ENCODE measurements around the gene ORC1.

ORC1 gene

DNA sequence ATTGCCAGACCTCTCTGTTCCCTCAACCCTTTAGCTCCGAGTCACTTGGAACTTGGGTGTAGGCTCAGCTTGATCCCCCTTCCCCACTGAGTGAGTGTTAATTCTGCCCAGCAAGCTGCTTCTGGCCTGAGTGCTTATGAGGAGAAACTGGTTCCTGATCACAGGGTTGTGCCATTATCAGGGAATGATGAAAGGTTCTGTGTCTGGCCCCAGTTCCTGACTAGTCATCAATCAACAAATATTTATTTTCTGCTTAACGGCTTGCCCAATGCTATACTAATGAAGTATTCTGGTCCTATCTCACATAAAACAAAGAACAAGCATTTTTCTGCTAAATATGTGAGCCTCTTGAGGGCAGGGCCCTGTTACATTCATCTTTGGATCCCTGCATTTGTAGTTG is 59.0 kb downstream of the ORC1 start:
- DNase-seq (ENCODE audit: low read depth, low spot score): no peak

DNA sequence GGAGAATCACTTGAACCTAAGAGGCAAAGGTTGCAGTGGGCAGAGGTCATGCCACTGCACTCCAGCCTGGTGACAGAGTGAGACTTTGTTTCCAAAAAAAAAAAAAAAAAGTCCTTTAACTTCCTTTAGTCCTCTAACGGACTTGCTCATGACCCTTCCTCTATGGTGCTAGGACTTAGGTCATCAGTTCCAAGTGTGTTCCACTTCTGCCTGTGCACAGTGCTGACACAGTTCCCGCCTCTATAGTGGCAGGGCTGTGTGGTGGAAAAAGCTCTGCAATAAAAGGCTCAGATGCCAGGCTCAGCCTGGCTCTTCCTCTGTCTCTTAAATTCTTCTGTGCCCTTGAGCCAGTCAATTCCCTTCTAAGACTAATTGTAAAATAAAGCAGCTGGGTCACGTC is 60.2 kb downstream of the ORC1 start:
- no peak for DNase-seq (ENCODE audit: low read depth, low spot score)

DNA sequence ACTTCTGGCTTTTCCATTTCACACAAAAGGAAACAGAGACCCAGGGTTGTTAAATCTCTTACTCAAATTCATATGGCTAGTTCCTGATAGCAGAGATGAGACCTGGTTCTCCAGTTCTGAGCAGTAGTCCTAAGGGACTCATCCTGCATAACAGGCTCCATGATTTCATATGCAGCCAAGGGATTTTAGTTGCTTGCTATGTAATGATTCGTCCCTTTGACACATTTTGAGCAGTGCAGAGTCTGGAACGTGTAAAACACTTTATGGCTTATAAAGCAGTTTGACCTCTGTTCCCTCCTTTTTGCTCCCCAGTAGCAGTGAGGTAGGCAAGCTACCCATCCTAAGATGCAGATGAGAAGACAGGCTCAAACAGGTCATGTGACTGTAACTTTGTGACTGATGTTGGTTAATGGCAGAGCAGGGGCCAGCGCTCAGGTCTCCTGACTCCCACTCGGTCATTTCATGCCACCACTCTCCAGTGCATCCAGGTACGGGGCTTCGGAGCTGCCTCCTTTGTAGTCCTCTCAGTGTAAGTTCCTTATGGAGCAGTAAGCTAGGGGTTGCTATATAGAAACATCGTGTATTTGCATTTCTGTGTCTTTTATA is 62.5 kb downstream of the ORC1 start:
- DNase-seq (ENCODE audit: low read depth, low spot score): no peak

DNA sequence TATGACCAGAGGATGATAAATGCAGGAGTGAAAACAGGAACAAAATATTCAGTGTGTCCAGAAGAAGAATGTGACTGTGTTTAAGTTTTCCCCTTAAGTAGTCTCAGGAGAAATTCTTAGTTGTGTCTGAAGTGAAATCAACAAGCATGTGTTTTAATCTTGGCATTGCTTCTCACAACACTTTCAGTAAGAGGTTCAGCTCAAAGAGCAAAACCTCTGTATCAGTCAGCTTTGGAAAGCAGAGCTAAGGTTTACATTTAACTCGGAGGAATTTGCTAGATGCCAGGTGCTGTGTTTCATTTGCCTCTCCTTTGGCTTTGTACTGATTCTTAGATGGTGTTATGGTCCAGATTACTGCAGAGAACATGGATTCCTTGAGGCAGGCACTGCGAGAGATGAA is 66.8 kb downstream of the ORC1 start:
- DNase-seq (ENCODE audit: low read depth, low spot score): no peak

DNA sequence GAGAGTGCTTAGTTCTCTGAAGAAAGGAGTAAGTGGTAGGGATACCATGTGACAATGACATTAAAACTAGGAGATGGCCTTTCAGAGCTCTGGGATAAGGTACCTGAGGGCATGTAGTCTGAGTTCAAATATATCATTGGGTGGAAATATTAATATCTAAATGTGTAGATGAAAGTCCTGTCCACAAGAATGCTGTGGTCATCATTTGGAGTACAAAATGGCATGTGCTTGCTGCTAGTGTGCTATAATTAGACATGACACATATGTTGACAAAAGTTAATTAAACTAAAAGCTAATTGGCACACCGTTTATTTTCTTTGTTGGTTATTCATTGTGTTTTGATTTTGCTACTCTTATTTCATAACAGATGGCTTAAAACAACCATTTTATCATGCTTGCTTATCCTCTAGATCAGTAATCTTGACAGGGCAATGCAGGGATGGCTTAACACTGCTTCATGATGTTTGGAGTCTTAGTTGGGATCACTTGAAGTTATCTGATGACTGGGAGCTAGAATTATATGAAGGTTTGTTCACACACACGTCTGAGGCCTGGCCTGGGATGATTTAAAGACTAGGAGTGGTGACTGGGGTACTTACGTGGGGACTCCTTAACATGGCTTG is 69.2 kb downstream of the ORC1 start:
- no peak for DNase-seq (ENCODE audit: low read depth, low spot score)

DNA sequence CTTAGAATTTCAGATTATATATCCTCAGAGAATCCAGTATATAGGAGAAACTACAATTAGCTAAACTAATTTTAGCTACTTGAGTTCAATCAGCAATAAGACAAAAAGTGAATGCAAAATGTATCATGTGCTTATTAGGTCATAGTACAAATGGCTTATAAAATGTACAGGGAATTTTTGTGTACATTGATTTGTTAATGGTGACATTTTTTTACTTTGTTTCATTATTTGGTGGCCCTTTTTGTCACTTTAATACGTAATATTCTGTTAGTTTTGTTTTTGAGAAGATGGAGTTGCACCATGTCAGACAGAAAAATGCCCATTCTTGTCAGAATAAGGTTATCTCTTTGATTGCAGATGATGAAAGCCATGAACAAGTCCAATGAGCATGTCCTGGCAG is 71.8 kb downstream of the ORC1 start:
- no peak for DNase-seq (ENCODE audit: low read depth, low spot score)

DNA sequence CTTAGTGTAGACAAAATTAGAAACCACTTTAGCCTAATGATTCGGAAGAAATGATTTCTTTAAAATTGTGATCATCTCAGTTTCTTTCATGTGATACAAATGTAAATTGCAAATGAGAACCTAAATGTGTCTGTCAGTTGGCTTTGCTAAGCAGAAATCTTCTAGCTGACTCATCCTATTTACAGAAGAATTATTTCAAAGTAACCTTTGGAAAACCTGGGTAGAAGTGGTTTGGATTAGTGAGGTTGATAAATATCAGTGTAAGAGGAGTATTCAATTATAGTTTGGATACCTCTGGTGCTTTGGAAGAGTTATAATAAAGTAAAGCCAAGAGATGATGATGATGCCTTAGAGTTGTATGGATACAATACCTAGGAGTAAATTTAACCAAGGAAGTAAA is 75.6 kb downstream of the ORC1 start:
- DNase-seq (ENCODE audit: low read depth, low spot score): no peak

DNA sequence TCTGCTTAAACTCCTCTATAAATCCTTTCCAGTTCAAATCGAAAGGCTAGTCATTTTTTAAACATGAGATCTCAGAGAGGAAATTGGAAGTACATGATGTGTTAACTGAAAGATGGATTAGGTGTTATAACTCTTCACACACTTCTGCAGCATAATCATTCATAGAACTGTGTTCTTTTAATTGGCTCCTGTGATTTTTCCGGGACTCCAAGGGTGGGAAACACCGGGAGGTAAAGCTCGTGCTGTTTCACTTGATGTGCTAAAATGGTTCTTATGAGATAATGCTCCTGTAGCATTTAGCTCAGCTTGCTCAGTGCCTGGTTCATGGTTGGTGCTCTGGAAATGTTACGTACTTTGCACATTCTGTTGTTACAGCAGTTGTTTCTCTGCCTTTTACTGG is 78.4 kb downstream of the ORC1 start:
- no peak for DNase-seq (ENCODE audit: low read depth, low spot score)

DNA sequence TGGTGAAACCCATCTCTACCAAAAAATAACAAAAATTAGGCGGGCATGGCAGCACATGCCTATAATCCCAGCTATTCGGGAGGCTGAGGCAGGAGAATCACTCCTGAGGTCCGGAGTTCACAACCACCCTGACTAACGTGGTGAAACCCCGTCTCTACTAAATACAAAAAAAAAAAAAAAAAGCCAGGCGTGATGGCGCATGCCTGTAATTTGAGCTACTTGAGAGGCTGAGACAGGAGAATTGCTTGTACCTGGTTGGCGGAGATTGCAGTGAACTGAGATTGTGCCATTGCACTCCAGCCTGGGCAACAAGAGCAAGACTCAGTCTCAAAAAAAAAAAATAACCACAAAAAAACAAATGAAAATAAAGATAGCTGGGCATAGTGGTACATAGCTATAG is 80.5 kb downstream of the ORC1 start:
- DNase-seq (ENCODE audit: low read depth, low spot score): no peak
